HepG2 (cell line): Measurements from ENCODE around the gene SULT1A3. TPM values are rescaled to one million over a fixed set of nuclear protein-coding genes. Genes with fewer than 3 reads are reported as not detected.
"Not testable (repeated sequence)": the region's sequence is repeated elsewhere in the genome, so short reads cannot be mapped to it uniquely, and the experiment has no call there.

Experiments
- ATAC-seq: fragments of 200-7000 bp; cut with Tn5 transposase; 3 replicates; pipeline ENCODE4 v1.9.1; 2020; ENCODE audit warnings: mild to moderate bottlenecking, moderate library complexity
- BruUV-seq: library from RNA; stranded (reverse); fragments of 400-500 nt; replicated peaks from 2 replicates; lab custom pipeline; 2021; lab: Mats Ljungman, UMichigan
- CTCF ChIA-PET: fragments of 300-600 bp; formaldehyde crosslinking; extraction: SDS; loops from one replicate; lab custom pipeline; 2021; ENCODE audit warnings: low total read pairs, inconsistent platforms, low intra/inter-chr PET ratio; lab: Yijun Ruan, JAX
- POLR2A ChIA-PET: fragments of 350-600 bp; sonication (Branson Sonifier 250); formaldehyde crosslinking; loops from one replicate; lab custom pipeline; 2020; ENCODE audit warnings: antibody characterized with exemption, inconsistent platforms; lab: Yijun Ruan, JAX
- DNase-seq: peaks from one replicate; pipeline ENCODE4 v3.0.0-alpha.2; 2015; ENCODE audit warnings: low spot score
- FAIRE-seq: peaks from 3 replicates; lab custom pipeline; 2011; peaks lifted over from hg19 to GRCh38; lab: Jason Lieb, UNC
- H2AFZ ChIP-seq: one replicate; pipeline ENCODE4 v1.6.1; 2011; ENCODE audit warnings: low read length, inconsistent platforms
- H3K27ac ChIP-seq: fragments of 300-600 bp; 3 replicates; pipeline ENCODE4 v1.8.0; 2011; ENCODE audit warnings: mixed run types, mild to moderate bottlenecking, mixed read lengths, low read length, inconsistent platforms; ENCODE audit not compliant: insufficient read depth; ENCODE audit errors: extremely low read length
- H3K27me3 ChIP-seq, 2 experiments: fragments of 200-600 bp in 1 of 2; 2 replicates in 1 of 2; 3 replicates in 1 of 2; pipeline versions ENCODE4 v1.6.0 to v1.8.0; 2011; ENCODE audit warnings: low read length in 2 of 2, mild to moderate bottlenecking in 2 of 2, moderate library complexity in 2 of 2, inconsistent platforms in 1 of 2; ENCODE audit not compliant: insufficient read depth in 2 of 2, control insufficient read depth in 1 of 2
- H3K36me3 ChIP-seq, 2 experiments: fragments of 200-600 bp in 1 of 2; replicated peaks in 1 of 2; 2 replicates in 1 of 2; 3 replicates in 1 of 2; pipeline versions ENCODE4 v1.5.1 to v1.8.0; 2011; ENCODE audit warnings: low read length in 2 of 2, inconsistent platforms in 1 of 2; ENCODE audit not compliant: insufficient read depth in 2 of 2, control insufficient read depth in 1 of 2
- H3K4me1 ChIP-seq: 2 replicates; pipeline ENCODE4 v1.5.1; 2012; ENCODE audit warnings: low read length, inconsistent platforms; ENCODE audit not compliant: insufficient read depth
- H3K4me2 ChIP-seq: 2 replicates; pipeline ENCODE4 v1.6.0; 2011; ENCODE audit warnings: low read depth, low read length, inconsistent platforms
- H3K4me3 ChIP-seq, 3 experiments: fragments of 200-600 bp in 1 of 3; sonication (generic), shearing (Covaris generic) in 1 of 3; replicated peaks in 1 of 3; 2 replicates each; pipeline ENCODE4 v1.5.1; 2011 to 2016; ENCODE audit warnings: low read length in 3 of 3, inconsistent platforms in 2 of 3, low read depth in 2 of 3, mild to moderate bottlenecking in 2 of 3, control low read depth in 1 of 3, mixed read lengths in 1 of 3; ENCODE audit not compliant: insufficient read depth in 1 of 3
- H3K79me2 ChIP-seq: one replicate; pipeline ENCODE4 v1.6.1; 2011; ENCODE audit warnings: low read length, inconsistent platforms; ENCODE audit not compliant: insufficient read depth
- H3K9ac ChIP-seq: 2 replicates; pipeline ENCODE4 v1.6.0; 2011; ENCODE audit warnings: mild to moderate bottlenecking, low read depth, low read length, inconsistent platforms; ENCODE audit not compliant: insufficient read depth
- H3K9me3 ChIP-seq: 2 replicates; pipeline ENCODE4 v1.5.1; 2012; ENCODE audit warnings: mild to moderate bottlenecking, low read length
- H4K20me1 ChIP-seq: 2 replicates; pipeline ENCODE4 v1.6.0; 2011; ENCODE audit warnings: inconsistent platforms, mild to moderate bottlenecking, low read length, moderate library complexity; ENCODE audit not compliant: insufficient read depth
- BCL6 ChIP-seq: IDR thresholded peaks from 2 replicates; pipeline ENCODE4 v1.6.1; 2016; ENCODE audit warnings: missing genetic modification reagents, missing compliant biosample characterization
- PATZ1 ChIP-seq: sonication (generic); formaldehyde crosslinking; IDR thresholded peaks from 2 replicates; pipeline ENCODE4 v1.4.0; 2020; ENCODE audit warnings: missing genetic modification reagents
- SOX13 ChIP-seq, 3 experiments: fragments of 450-650 bp in 1 of 3; sonication (generic) in 1 of 3; formaldehyde crosslinking in 1 of 3; IDR thresholded peaks in 2 of 3; conservative IDR thresholded peaks in 1 of 3; 2 replicates each; pipeline versions ENCODE4 v1.5.0 to v1.6.1; 2016 to 2020; ENCODE audit warnings: antibody characterized with exemption in 1 of 3, mild to moderate bottlenecking in 1 of 3, missing compliant biosample characterization in 1 of 3, missing genetic modification reagents in 1 of 3, moderate library complexity in 1 of 3
- TBX2 ChIP-seq: sonication (generic); formaldehyde crosslinking; IDR thresholded peaks from 2 replicates; pipeline ENCODE4 v1.5.0; 2020; ENCODE audit warnings: missing genetic modification reagents, mild to moderate bottlenecking, borderline replicate concordance
- ZNF687 ChIP-seq: sonication (generic); formaldehyde crosslinking; IDR thresholded peaks from 2 replicates; pipeline ENCODE4 v1.5.1; 2020; ENCODE audit warnings: mild to moderate bottlenecking, missing genetic modification reagents, moderate library complexity
- ZNF777 ChIP-seq: sonication (generic); formaldehyde crosslinking; IDR thresholded peaks from 2 replicates; pipeline ENCODE4 v1.4.0; 2020; ENCODE audit warnings: missing genetic modification reagents
- WGBS: methylation state at CpG from one replicate; pipeline ENCODE4 v1.1.6; 2017; ENCODE audit warnings: low lambda C conversion rate; 5-methylcytosine and 5-hydroxymethylcytosine counted together
- in situ Hi-C: cut with HindIII; loops from 2 replicates; pipeline ENCODE4 v1.10.0; 2017; ENCODE audit warnings: low pct_unique_long_range_greater_than_20kb; ENCODE audit not compliant: extremely low pct_ligation_motif_present
- intact Hi-C: fragments of 100-400 bp; cut with micrococcal nuclease; formaldehyde crosslinking; loops from one replicate; pipeline ENCODE4 v1.10.0; 2022; ENCODE audit not compliant: unreplicated experiment
- polyA plus RNA-seq, 8 experiments: library from polyadenylated mRNA; depleted of rRNA in 3 of 8; stranded (reverse) in 7 of 8; unstranded in 1 of 8; fragments of >200 nt; fragmentation: Illumina TruSeq in 4 of 8; extraction: Trizol in 4 of 8; gene quantifications; 2 replicates each; pipeline versions ENCODE4 v1.2.1 to v1.2.3, GENCODE V29; 2011 to 2016; ENCODE audit warnings: low read depth in 4 of 8, missing spikeins in 1 of 8, mixed read lengths in 1 of 8; ENCODE audit not compliant: insufficient read depth in 1 of 8
- total RNA-seq, 5 experiments: library from RNA; depleted of rRNA; stranded (reverse); fragments of >200 nt; fragmentation: Illumina TruSeq; extraction: Trizol; gene quantifications; 2 replicates each; pipeline ENCODE4 v1.2.3, GENCODE V29; 2016; ENCODE audit warnings: low read depth in 1 of 5

The SULT1A3 gene
- total and polyA plus RNA-seq, 2 of the 13 experiments (the other 11 are each of a cell fraction or from before 2014, with no cell fraction given), result 21.0 to 28.3 TPM

- H3K79me2 ChIP-seq; H2AFZ ChIP-seq; H4K20me1 ChIP-seq; H3K9me3 ChIP-seq; DNase-seq; H3K36me3 ChIP-seq; H3K27ac ChIP-seq; FAIRE-seq; H3K4me1 ChIP-seq; ATAC-seq; H3K4me2 ChIP-seq; BruUV-seq; H3K4me3 ChIP-seq; in situ Hi-C loops; CTCF ChIA-PET; H3K27me3 ChIP-seq; POLR2A ChIA-PET; intact Hi-C loops; H3K9ac ChIP-seq; TF ChIP-seq SOX13 (IDR thresholded peaks at IDR 0.05): not testable (repeated sequence)
- 0% methylated on average over 3 of the region's 31 CpGs for WGBS
- TF ChIP-seq SOX13 (CRISPR knock-in tag; conservative IDR thresholded peaks at IDR 0.05 in 1 of 2, IDR thresholded peaks at IDR 0.05 in 1 of 2), result 0 out of 4 replicates have a peak, but pooled peaks of 1 of the 2 experiments have one; percentile 37
- peak; percentile 72 for TF ChIP-seq ZNF777
- TF ChIP-seq TBX2 (CRISPR knock-in tag), result peak; percentile 38; the same call in 1 of the 2 replicates
- TF ChIP-seq PATZ1, result peak; percentile 96
- peak; percentile 33; the same call in 1 of the 2 replicates for TF ChIP-seq ZNF687
- 0 out of 2 replicates have a peak, but pooled peaks have one; percentile 8 for TF ChIP-seq BCL6 (CRISPR knock-in tag)
Measured at GRCh38 chr16:30170145-30170544, 28.9 kb upstream of the SULT1A3 start.
